ENCODE measurements around the gene TMEM92.

DNA sequence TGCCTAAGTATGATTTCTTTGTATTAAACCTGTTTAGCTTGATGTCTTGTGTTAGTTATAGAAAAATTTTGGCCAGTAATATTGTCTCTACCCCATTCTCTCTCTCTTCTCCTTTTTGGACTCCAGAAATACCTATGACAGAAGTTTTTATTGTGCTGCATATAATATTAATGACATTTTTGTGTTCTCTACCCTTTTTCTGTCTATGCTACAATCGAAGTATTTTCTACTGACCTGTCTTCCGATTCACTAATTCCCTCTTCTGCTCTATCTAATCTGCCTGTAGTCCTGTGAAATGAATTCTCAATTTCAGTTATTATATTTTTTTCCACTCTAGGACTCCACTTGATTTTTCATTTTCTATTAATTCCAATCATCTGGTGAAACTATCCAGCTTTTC, 26.0 kb upstream of the TMEM92 start:
- no peak for TF ChIP-seq POLR2A (IDR thresholded peaks at IDR 0.05; ENCODE audit: low read length)
- TF ChIP-seq GATA1 (IDR thresholded peaks at IDR 0.05; ENCODE audit: low read depth, low read length), result no peak
